Type B pancreatic cell (in vitro differentiated cells): ENCODE measurements around the gene MAP3K7. TPM values are rescaled to one million over a fixed set of nuclear protein-coding genes. Genes with fewer than 3 reads are reported as not detected.

Source experiments
- DNase-seq: peaks from one replicate; pipeline ENCODE4 v3.0.0; 2021; ENCODE audit warnings: mixed read lengths; ENCODE audit not compliant: unreplicated experiment; ENCODE audit errors: extremely low spot score
- H3K27ac Mint-ChIP-seq: 2 replicates; pipeline ENCODE4 v1.8.0; 2021; ENCODE audit warnings: mild to moderate bottlenecking, mixed read lengths
- H3K27me3 Mint-ChIP-seq: 2 replicates; pipeline ENCODE4 v1.8.0; 2021; ENCODE audit warnings: mixed read lengths
- H3K36me3 Mint-ChIP-seq: 2 replicates; pipeline ENCODE4 v1.8.0; 2021; ENCODE audit warnings: mixed read lengths
- H3K4me1 Mint-ChIP-seq: one replicate; pipeline ENCODE4 v1.8.0; 2021; ENCODE audit warnings: mixed read lengths; ENCODE audit not compliant: unreplicated experiment
- H3K4me3 Mint-ChIP-seq: 2 replicates; pipeline ENCODE4 v1.8.0; 2021; ENCODE audit warnings: mild to moderate bottlenecking, mixed read lengths
- H3K9me3 Mint-ChIP-seq: 2 replicates; pipeline ENCODE4 v1.8.0; 2021; ENCODE audit warnings: mixed read lengths
- CTCF ChIP-seq: fragments of 200-600 bp; sonication (generic); conservative IDR thresholded peaks from 2 replicates; pipeline ENCODE4 v1.5.0; 2021; ENCODE audit warnings: antibody characterized with exemption, mild to moderate bottlenecking
- total RNA-seq: library from RNA; stranded (reverse); gene quantifications from 2 replicates; pipeline ENCODE4 v1.2.1, GENCODE V29; 2021; ENCODE audit warnings: low replicate concordance

Gene MAP3K7
- total RNA-seq, 1 donor from 2014 or later, result 34.1 TPM

- DNase-seq, result no peak
- Mint-ChIP-seq H3K27ac (no peak overlapping the region), H3K36me3 (no peaks in the 10 kb centered on the region), H3K9me3 (no peaks in the 10 kb centered on the region), H3K27me3 (peaks cover 7% of the 10 kb centered on the region), H3K4me1 (peaks cover 7% of the 10 kb centered on the region), H3K4me3 (no peak overlapping the region)
- no peak for TF ChIP-seq CTCF
Observed at GRCh38 chr6:90478278-90478677, 108.6 kb downstream of the MAP3K7 start.

GRCh38 chr6:90477366-90477765, 109.5 kb downstream of the MAP3K7 start:
- TF ChIP-seq CTCF, result no peak
- peaks cover 7% of the 10 kb centered on the region for H3K27me3 Mint-ChIP-seq
- H3K27ac Mint-ChIP-seq, result no peak overlapping the region
- peaks cover 10% of the 10 kb centered on the region for H3K4me1 Mint-ChIP-seq
- no peaks in the 10 kb centered on the region for H3K36me3 Mint-ChIP-seq
- H3K9me3 Mint-ChIP-seq, result no peaks in the 10 kb centered on the region
- DNase-seq, result no peak
- H3K4me3 Mint-ChIP-seq, result no peak overlapping the region

GRCh38 chr6:90472716-90473115, 114.2 kb downstream of the MAP3K7 start:
- TF ChIP-seq CTCF, result no peak
- H3K36me3 Mint-ChIP-seq, result no peaks in the 10 kb centered on the region
- DNase-seq, result no peak
- no peak overlapping the region for H3K27ac Mint-ChIP-seq
- H3K9me3 Mint-ChIP-seq, result no peaks in the 10 kb centered on the region
- H3K4me1 Mint-ChIP-seq, result peaks cover 18% of the 10 kb centered on the region
- H3K4me3 Mint-ChIP-seq, result no peak overlapping the region
- H3K27me3 Mint-ChIP-seq, result no peaks in the 10 kb centered on the region

GRCh38 chr6:90471263-90471662, 115.6 kb downstream of the MAP3K7 start:
- Mint-ChIP-seq H3K36me3 (no peaks in the 10 kb centered on the region), H3K27ac (no peak overlapping the region), H3K9me3 (no peaks in the 10 kb centered on the region), H3K27me3 (no peaks in the 10 kb centered on the region), H3K4me3 (no peak overlapping the region), H3K4me1 (peaks cover 25% of the 10 kb centered on the region)
- DNase-seq, result no peak
- TF ChIP-seq CTCF, result no peak

GRCh38 chr6:90469906-90470305, 117.0 kb downstream of the MAP3K7 start:
- no peak for TF ChIP-seq CTCF
- Mint-ChIP-seq H3K27ac (no peak overlapping the region), H3K9me3 (no peaks in the 10 kb centered on the region), H3K4me3 (no peak overlapping the region), H3K4me1 (peaks cover 29% of the 10 kb centered on the region), H3K36me3 (no peaks in the 10 kb centered on the region), H3K27me3 (no peaks in the 10 kb centered on the region)
- no peak for DNase-seq

- no peak overlapping the region for H3K4me3 Mint-ChIP-seq
- H3K27me3 Mint-ChIP-seq, result no peaks in the 10 kb centered on the region
- H3K4me1 Mint-ChIP-seq, result peaks cover 29% of the 10 kb centered on the region
- no peak overlapping the region for H3K27ac Mint-ChIP-seq
- no peaks in the 10 kb centered on the region for H3K9me3 Mint-ChIP-seq
- H3K36me3 Mint-ChIP-seq, result no peaks in the 10 kb centered on the region
- DNase-seq, result no peak
- TF ChIP-seq CTCF, result no peak
Observed at GRCh38 chr6:90468859-90469258, 118.0 kb downstream of the MAP3K7 start.
